Activated CD4-positive, alpha-beta memory T cell treated with anti-CD3 and anti-CD28 coated beads, Interleukin-2, amount 10 ng/mL, durations not matched to agents 7 days and 5 days (primary cell): ENCODE measurements around the gene NR2F6. TPM values are rescaled to one million over a fixed set of nuclear protein-coding genes. Genes with fewer than 3 reads are reported as not detected.

Source experiments
- CTCF ChIA-PET: fragments of 350-600 bp; sonication (Branson Sonifier 250); formaldehyde crosslinking; loops from one replicate; lab custom pipeline; 2021; ENCODE audit warnings: antibody characterized with exemption, inconsistent platforms; lab: Charles Lee
- POLR2A ChIA-PET: fragments of 350-600 bp; sonication (Branson Sonifier 250); formaldehyde crosslinking; loops from one replicate; lab custom pipeline; 2021; ENCODE audit warnings: antibody characterized with exemption; lab: Charles Lee
- DNase-seq: peaks from one replicate; pipeline ENCODE4 v3.0.0-alpha.2; 2020
- H3K27ac Mint-ChIP-seq: one replicate; pipeline ENCODE4 v1.8.0; 2021; ENCODE audit warnings: mild to moderate bottlenecking, mixed read lengths
- H3K27me3 Mint-ChIP-seq: one replicate; pipeline ENCODE4 v1.8.0; 2021; ENCODE audit warnings: mixed read lengths
- H3K36me3 Mint-ChIP-seq: one replicate; pipeline ENCODE4 v1.8.0; 2021; ENCODE audit warnings: low read depth, mixed read lengths
- H3K4me1 Mint-ChIP-seq: one replicate; pipeline ENCODE4 v1.8.0; 2021; ENCODE audit warnings: mixed read lengths
- H3K4me3 Mint-ChIP-seq: one replicate; pipeline ENCODE4 v1.8.0; 2021; ENCODE audit warnings: mild to moderate bottlenecking, mixed read lengths
- H3K9me3 Mint-ChIP-seq: one replicate; pipeline ENCODE4 v1.8.0; 2021; ENCODE audit warnings: mixed read lengths
- total RNA-seq, 2 experiments: library from RNA; stranded (reverse); gene quantifications; one replicate each; pipeline ENCODE4 v1.2.3, GENCODE V29; 2021

Gene NR2F6
- total RNA-seq, 2 experiments from 2014 or later: 5.7 to 6.5 TPM

DNA sequence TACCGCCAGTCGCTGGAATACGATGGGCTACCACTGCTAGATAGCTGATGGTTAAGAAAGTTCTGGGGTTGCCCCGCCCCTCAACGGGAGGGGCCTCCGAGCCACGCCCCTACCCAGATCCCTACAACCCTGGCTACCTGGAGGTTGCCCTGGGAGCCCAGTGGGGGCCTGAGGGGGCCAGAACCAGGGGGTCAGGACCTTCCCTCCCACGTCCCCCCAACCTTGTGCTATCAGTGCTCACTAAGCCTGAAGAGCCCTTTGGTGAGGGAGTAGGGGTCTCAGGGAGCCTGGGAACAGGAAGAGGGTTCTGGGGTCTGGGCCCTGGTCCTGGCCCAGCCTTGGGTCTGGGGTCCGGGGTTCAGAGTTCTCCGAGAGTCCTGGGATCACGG, 10.8 kb downstream of the NR2F6 start:
- Mint-ChIP-seq H3K4me1 (peaks cover 17% of the 10 kb centered on the region), H3K9me3 (no peaks in the 10 kb centered on the region), H3K4me3 (peak overlapping the region; percentile 76), H3K27ac (peak overlapping the region; percentile 76), H3K27me3 (no peaks in the 10 kb centered on the region), H3K36me3 (peaks cover 9% of the 10 kb centered on the region)
- ChIA-PET CTCF (interaction anchor here (0.6 to 2.3 kb wide), 16 partner anchors 8 to 151 kb away, joined by 3 to 15 read pairs (median 4); partner anchors contain the start of genes ANKLE1, BABAM1, OCEL1 and USE1), POLR2A (interaction anchor here (0.6 to 3.4 kb wide), 9 partner anchors 9 to 233 kb away, joined by 3 to 28 read pairs (median 4); partner anchors contain the start of genes HAUS8, MRPL34, MYO9B and OCEL1)
- DNase-seq: peak; percentile 79

DNA sequence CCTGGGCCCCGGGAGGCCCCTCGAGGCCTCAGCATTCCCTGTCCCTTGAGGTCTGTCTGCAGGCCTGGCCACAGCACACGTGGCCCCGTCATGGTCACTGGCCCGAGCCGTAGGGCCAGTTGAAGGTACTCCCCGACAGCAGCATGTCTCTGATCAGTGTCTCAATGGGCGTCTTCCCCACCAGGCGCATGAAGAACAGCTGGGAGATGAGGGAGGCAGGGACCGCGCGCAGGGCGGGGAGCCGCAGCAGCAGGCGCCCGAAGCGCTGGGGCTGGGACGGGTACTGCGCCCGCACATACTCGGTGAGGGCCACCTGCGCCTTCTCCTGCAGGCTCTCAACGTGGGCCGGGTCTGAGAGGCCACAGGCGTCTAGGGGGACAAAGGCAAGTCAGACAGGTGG, 13.5 kb downstream of the NR2F6 start:
- H3K36me3 Mint-ChIP-seq: peaks cover 9% of the 10 kb centered on the region
- DNase-seq: no peak
- POLR2A ChIA-PET: interaction anchor here (0.8 kb wide), 1 partner anchor 10 kb away, joined by 3 read pairs; no protein-coding TSS in a partner anchor
- H3K4me3 Mint-ChIP-seq: no peak overlapping the region
- CTCF ChIA-PET: no interaction called here
- peaks cover 15% of the 10 kb centered on the region for H3K4me1 Mint-ChIP-seq
- no peak overlapping the region for H3K27ac Mint-ChIP-seq
- no peaks in the 10 kb centered on the region for H3K9me3 Mint-ChIP-seq
- no peaks in the 10 kb centered on the region for H3K27me3 Mint-ChIP-seq

DNA sequence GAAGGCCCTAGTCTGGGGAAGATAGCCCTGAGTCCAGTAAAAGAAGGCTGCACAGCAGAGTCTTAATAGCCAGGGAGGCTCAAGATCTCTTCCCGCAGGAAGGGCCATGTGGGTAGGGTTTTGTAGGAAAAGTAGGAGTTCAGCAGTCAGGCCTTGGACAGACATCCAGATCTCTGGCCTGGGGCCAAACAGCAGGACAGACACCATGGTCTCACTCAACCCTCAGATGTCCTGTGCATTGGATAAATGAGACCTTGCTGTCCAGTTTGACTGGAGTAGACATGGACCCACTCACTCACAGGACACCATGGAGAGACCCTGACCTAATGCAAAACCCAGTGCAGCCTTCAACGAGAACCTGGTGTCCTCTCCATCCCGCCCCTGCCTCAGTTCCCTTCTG, 15.8 kb downstream of the NR2F6 start:
- Mint-ChIP-seq H3K36me3 (peaks cover 9% of the 10 kb centered on the region), H3K4me3 (no peak overlapping the region), H3K27ac (no peak overlapping the region), H3K9me3 (no peaks in the 10 kb centered on the region), H3K4me1 (peaks cover 19% of the 10 kb centered on the region), H3K27me3 (no peaks in the 10 kb centered on the region)
- DNase-seq: no peak
- CTCF ChIA-PET: interaction anchor here (0.5 kb wide), 1 partner anchor 168 kb away, joined by 4 read pairs; no protein-coding TSS in a partner anchor
- POLR2A ChIA-PET: no interaction called here

DNA sequence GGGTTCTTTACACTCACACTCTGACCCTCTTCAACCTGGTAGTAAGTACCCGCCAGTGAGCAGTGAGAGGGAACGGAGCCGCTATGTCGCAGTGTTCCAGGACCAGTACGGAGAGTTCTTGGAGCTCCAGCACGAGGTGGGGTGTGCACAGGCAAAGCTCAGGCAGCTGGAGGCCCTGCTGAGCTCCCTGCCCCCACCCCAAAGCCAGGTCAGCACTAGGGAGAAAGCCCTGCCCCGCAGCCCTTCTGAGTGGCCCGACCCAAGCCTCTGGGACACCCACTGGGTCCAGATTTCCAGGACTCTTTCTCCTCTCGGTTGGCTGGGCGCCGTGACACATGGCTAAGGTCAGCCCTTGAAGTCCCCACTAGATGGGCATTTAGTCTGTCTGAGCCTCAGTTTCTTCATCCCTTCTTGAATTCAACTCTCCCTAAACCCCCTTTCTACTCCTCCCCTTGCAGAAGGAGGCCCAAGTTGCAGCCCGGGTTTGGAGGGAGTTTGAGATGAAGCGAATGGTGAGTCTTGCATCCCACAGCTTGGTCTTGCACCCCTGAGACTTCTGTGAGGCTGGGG, 17.8 kb downstream of the NR2F6 start:
- H3K36me3 Mint-ChIP-seq: peaks cover 9% of the 10 kb centered on the region
- ChIA-PET CTCF (no interaction called here), POLR2A (interaction anchor here (1.2 to 4.2 kb wide), 3 partner anchors 12 to 154 kb away, joined by 3 to 46 read pairs (median 8); partner anchors contain the start of genes ANKLE1 and USE1)

DNA sequence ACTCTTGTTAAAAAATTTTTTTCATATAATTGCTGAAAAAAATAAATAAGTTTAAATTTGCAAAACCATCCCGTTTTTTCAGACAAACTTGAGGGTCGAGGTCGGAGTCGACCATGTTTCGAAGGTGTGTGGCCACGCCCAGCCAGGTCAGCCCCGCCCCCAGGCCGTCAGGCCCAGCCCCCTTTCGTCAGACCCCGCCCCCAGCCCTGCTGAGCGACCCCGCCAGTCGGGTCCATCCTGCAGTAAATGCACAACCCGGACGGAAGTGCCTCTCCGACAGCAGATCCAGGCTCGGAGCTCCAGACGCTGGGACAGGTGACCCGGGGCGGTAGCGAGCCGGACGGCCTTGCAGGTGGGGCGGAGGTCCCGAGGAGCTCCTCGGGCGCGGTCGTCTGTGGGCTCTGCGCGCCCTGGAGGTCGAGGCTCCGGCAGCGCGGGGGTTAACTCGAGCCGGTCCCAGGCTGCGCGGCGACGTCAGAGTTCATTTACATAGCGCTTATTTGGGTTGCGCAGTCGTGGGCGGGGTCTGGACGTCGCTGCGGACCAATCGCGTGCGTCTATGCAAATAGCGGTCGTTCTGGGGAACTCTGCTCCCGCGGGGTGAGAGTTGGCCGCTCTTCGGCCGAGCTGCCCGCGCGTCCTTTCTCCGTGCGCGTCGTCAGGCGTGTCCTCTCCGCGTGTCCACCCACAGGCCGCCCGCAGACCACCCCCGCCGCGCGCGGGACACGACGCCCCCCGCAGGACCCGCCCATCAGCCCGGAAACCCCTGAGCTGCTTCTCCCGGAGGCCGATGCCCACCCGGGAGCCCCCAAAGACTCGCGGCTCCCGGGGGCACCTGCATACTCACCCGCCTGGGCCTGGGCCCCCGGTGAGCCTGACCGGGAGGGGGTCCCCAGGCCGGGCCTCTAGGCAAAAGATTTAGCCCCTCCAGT, 19.5 kb downstream of the NR2F6 start, which contains the start of gene OCEL1:
Gene OCEL1, plus strand, starts transcription at position 225 of the 932 bp plus-strand sequence. Its CDS starts 22 bp downstream, at position 247.
- Mint-ChIP-seq H3K4me3 (peak within 1 kb of the TSS; percentile 91), H3K36me3 (peaks cover 4% of the 10 kb centered on the region), H3K4me1 (peaks cover 10% of the 10 kb centered on the region), H3K27ac (peak within 1 kb of the TSS; percentile 96), H3K27me3 (no peaks in the 10 kb centered on the region), H3K9me3 (no peaks in the 10 kb centered on the region)
- ChIA-PET POLR2A (interaction anchor here (0.9 to 4.2 kb wide), 15 partner anchors 9 to 179 kb away, joined by 3 to 46 read pairs (median 5); partner anchors contain the start of genes ANKLE1, BABAM1, BST2 and USE1), CTCF (interaction anchor here (1.2 to 2.1 kb wide), 4 partner anchors 10 to 41 kb away, joined by 3 to 13 read pairs (median 4); partner anchors contain the start of genes BABAM1 and USE1)
- DNase-seq: peak; percentile 98

More for the DNA sequence above, 17.8 kb downstream of the NR2F6 start:
- Mint-ChIP-seq H3K4me3 (no peak overlapping the region), H3K27ac (no peak overlapping the region), H3K4me1 (peaks cover 10% of the 10 kb centered on the region), H3K9me3 (no peaks in the 10 kb centered on the region), H3K27me3 (no peaks in the 10 kb centered on the region)
- DNase-seq: no peak

DNA sequence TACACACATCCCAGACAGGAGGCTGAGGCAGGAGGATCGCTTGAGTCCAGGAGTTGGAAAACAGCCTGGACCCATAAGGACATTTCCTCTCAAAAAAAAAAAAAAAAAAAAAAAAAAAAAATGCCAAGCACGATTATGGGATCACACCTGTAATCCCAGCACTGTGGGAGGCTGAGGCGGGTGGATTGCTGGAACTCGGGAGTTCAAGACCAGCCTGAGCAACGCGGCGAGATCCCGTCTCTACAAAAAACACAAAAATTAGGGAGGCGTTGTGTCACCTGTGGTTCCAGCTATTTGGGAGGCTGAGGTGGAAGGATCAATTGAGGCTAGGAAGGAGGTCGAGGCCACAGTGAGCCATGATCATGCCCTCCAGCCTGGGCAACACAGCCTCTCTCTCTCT, 20.7 kb downstream of the NR2F6 start:
- H3K4me1 Mint-ChIP-seq: peaks cover 14% of the 10 kb centered on the region
- no peaks in the 10 kb centered on the region for H3K36me3 Mint-ChIP-seq
- no peaks in the 10 kb centered on the region for H3K9me3 Mint-ChIP-seq
- H3K27me3 Mint-ChIP-seq: no peaks in the 10 kb centered on the region
- POLR2A ChIA-PET: interaction anchor here (1.8 to 4.2 kb wide), 5 partner anchors 9 to 151 kb away, joined by 8 to 46 read pairs (median 12); partner anchors contain the start of gene USE1
- DNase-seq: no peak
- CTCF ChIA-PET: no interaction called here
- H3K27ac Mint-ChIP-seq: no peak overlapping the region
- peak overlapping the region; percentile 56 for H3K4me3 Mint-ChIP-seq

DNA sequence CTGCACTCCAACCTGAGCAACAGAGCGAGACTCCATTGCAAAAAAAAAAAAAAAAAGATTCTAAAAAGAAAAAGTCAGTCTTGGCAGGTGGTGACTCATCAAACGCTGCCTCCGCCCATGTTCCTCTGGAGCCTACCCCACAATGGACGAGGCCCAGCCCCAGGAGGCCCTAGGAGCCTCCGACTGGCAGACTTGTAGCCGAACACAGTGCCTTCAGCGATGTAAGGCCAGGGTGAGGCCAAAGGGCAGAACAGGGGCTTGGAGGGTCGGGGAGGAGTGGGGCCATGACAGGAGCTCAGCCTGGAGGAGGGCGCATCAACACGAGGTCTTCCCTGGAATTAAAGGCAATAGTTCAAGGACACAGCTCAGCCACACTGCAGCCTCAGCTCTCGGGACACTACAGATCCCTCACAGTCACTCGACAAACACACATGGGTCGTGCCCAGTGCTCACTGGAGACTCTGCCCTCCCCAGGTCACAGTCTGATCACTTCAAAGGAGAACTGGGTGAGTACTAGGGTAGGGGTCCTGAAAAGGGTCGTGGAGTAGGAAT, 25.4 kb downstream of the NR2F6 start:
- H3K9me3 Mint-ChIP-seq: no peaks in the 10 kb centered on the region
- no peak overlapping the region for H3K4me3 Mint-ChIP-seq
- H3K4me1 Mint-ChIP-seq: peaks cover 18% of the 10 kb centered on the region
- DNase-seq: no peak
- H3K27ac Mint-ChIP-seq: no peak overlapping the region
- ChIA-PET CTCF (interaction anchor here (1.4 kb wide), 1 partner anchor 15 kb away, joined by 5 read pairs; no protein-coding TSS in a partner anchor), POLR2A (no interaction called here)
- H3K36me3 Mint-ChIP-seq: peaks cover 22% of the 10 kb centered on the region
- H3K27me3 Mint-ChIP-seq: no peaks in the 10 kb centered on the region

DNA sequence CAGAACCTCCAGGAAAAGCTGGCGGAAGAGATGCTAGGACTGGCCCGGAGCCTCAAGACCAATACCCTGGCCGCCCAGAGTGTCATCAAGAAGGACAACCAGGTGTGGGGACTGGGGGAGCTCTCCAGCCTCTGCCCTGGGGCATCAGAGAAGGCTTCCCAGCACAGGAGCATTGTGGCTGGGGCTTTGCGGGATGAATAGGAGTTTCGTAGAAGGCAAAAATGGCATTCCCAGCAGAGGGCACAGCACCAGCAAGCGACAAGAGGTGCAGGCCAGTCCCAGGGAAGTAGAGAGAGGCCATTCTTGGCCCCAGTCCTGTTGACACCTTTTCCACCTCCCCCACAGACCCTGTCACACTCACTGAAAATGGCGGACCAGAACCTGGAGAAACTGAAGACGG, 26.4 kb downstream of the NR2F6 start:
- H3K4me1 Mint-ChIP-seq: peaks cover 25% of the 10 kb centered on the region
- no peak for DNase-seq
- no peaks in the 10 kb centered on the region for H3K27me3 Mint-ChIP-seq
- no peak overlapping the region for H3K27ac Mint-ChIP-seq
- ChIA-PET CTCF (no interaction called here), POLR2A (no interaction called here)
- no peak overlapping the region for H3K4me3 Mint-ChIP-seq
- peaks cover 22% of the 10 kb centered on the region for H3K36me3 Mint-ChIP-seq
- H3K9me3 Mint-ChIP-seq: no peaks in the 10 kb centered on the region

DNA sequence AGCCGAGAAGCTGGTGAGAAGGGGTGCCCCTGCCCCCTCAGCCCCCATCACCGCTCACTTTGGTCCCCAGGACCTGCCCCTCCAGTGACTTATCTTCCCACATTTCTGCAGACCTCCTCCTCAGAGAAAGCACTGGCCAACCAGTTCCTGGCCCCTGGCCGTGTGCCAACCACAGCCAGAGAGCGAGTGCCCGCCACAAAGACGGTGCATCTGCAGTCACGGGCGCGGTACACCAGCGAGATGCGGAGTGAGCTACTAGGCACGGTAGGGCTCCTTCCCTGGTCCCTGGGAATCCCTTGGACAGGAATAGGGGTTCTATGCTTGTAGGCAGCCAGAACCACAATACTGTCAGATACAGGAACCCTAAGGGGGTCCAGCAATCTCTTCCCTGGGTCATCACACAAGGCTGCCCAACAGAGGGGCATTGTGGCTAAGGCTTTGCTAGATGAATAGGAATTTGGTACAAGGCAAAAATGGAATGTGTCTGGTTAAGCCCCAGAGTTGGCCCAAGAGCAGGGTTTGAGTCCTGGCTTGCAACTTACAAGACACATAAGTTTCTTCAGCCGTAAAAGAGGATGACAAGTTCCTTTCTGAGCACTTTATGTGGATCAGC, 29.6 kb downstream of the NR2F6 start:
- Mint-ChIP-seq H3K27ac (peak overlapping the region; percentile 96), H3K9me3 (no peaks in the 10 kb centered on the region), H3K36me3 (peaks cover 39% of the 10 kb centered on the region), H3K4me3 (peak overlapping the region; percentile 77), H3K27me3 (no peaks in the 10 kb centered on the region), H3K4me1 (peaks cover 25% of the 10 kb centered on the region)
- ChIA-PET POLR2A (interaction anchor here (2.0 to 3.3 kb wide), 4 partner anchors 11 to 91 kb away, joined by 14 to 46 read pairs (median 20); partner anchors contain the start of gene OCEL1), CTCF (interaction anchor here (0.5 to 2.1 kb wide), 3 partner anchors 19 to 89 kb away, joined by 3 to 15 read pairs (median 6); no protein-coding TSS in a partner anchor)
- DNase-seq: no peak

DNA sequence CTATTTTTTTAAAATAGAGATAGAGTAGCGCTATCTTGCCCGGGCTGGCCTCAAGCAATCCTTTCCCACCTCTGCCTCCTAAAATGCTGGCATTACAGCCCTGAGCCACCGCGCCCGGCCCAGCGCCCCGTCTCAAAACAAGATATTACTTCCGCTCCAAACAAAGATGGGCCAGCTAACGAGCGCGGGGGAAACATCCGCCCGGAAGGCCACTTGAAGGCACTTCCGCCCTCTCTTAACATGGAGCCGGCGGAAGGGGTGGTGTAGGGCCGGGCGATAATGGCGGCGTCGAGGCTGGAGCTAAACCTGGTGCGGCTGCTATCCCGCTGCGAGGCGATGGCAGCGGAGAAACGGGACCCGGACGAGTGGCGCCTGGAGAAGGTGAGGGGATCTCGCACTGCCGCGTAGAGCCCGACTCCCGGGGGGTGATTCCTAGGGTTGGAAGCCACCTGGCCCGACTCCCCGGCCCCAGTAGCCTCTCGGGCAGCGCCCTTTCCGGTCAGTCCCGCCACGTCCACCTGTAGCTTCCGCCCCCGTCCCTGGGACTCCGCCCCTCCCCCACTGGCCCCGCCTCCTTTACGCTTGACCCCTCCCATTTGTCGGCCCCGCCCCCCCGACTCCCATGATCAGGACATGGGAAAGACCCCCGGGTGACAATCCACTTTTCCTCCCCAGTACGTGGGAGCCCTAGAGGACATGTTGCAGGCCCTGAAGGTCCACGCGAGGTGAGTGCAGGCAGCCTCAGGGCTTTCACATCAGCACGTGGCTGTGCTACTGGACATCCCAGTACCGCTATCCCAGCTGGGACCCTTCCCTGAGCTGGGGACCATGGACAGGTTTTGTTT, 30.4 kb downstream of the NR2F6 start, which contains the start of gene USE1:
Gene USE1, plus strand, starts transcription at position 231 of the 845 bp plus-strand sequence. Its CDS starts 49 bp downstream, at position 280.
- H3K9me3 Mint-ChIP-seq: no peaks in the 10 kb centered on the region
- H3K4me1 Mint-ChIP-seq: peaks cover 25% of the 10 kb centered on the region
- CTCF ChIA-PET: interaction anchor here (0.9 to 2.1 kb wide), 6 partner anchors 11 to 67 kb away, joined by 3 to 15 read pairs (median 5); partner anchors contain the start of genes BABAM1 and OCEL1
- peaks cover 44% of the 10 kb centered on the region for H3K36me3 Mint-ChIP-seq
- no peaks in the 10 kb centered on the region for H3K27me3 Mint-ChIP-seq
- POLR2A ChIA-PET: interaction anchor here (0.6 to 3.3 kb wide), 18 partner anchors 8 to 589 kb away, joined by 3 to 46 read pairs (median 4); partner anchors contain the start of genes ABHD8, ANKLE1, BABAM1 and MYO9B
- peak within 1 kb of the TSS; percentile 77 for H3K4me3 Mint-ChIP-seq
- DNase-seq: peak; percentile 91
- H3K27ac Mint-ChIP-seq: peak within 1 kb of the TSS; percentile 96
